ENCODE measurements around the gene PACRG. TPM values are rescaled to one million over a fixed set of nuclear protein-coding genes. Genes with fewer than 3 reads are reported as not detected.

PACRG gene
- total RNA-seq, 1 experiment from 2014 or later: 0.44 TPM

DNA sequence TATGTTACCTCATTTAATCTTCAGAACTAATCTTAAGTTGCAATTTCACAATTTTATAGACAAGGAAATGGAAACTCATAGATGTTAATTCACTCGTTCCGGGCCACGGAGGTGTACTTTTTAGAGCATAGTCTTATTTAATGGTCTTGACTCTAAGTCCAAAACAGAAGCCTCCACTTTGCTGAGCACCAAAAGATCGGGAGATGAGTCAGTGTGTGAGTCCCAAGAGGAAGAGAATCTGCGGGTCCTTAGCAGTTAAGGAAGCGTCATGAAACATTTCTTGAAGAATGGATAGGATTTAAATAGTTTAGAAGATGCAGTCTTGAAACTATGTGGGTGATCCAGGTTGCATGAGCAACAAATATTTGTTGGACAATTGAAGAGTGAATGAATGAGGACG, 454.9 kb downstream of the PACRG start:
- no peak overlapping the region for H3K27ac Mint-ChIP-seq
- H3K9me3 Mint-ChIP-seq: no peaks in the 10 kb centered on the region
- H3K4me3 Mint-ChIP-seq: no peak overlapping the region
- DNase-seq (ENCODE audit: low spot score) (no peak), ATAC-seq (no peak)
- H3K27me3 Mint-ChIP-seq (ENCODE audit: low read depth): no peaks in the 10 kb centered on the region
- ChIA-PET CTCF (interaction anchor here (1.4 kb wide), 1 partner anchor 156 kb away, joined by 4 read pairs; no protein-coding TSS in a partner anchor), POLR2A (no interaction called here)
- no peaks in the 10 kb centered on the region for H3K36me3 Mint-ChIP-seq
- peaks cover 40% of the 10 kb centered on the region for H3K4me1 Mint-ChIP-seq
- TF ChIP-seq CBFB (CRISPR knock-in tag; IDR thresholded peaks at IDR 0.05; ENCODE audit: low read depth) (no peak), JAZF1 (CRISPR knock-in tag; IDR thresholded peaks at IDR 0.05) (no peak), ZMAT4 (CRISPR knock-in tag; IDR thresholded peaks at IDR 0.05) (no peak), ZNF138 (CRISPR knock-in tag; conservative IDR thresholded peaks at IDR 0.05) (no peak), JUN (CRISPR knock-in tag; IDR thresholded peaks at IDR 0.05) (no peak), SMAD4 (CRISPR knock-in tag; IDR thresholded peaks at IDR 0.05) (no peak), CREB1 (CRISPR knock-in tag; IDR thresholded peaks at IDR 0.05) (no peak), MYBL2 (CRISPR knock-in tag; IDR thresholded peaks at IDR 0.05) (no peak), HMGXB4 (CRISPR knock-in tag; IDR thresholded peaks at IDR 0.05) (no peak), TEAD1 (CRISPR knock-in tag; IDR thresholded peaks at IDR 0.05) (no peak)
- TF ChIP-seq, protein P1, sequence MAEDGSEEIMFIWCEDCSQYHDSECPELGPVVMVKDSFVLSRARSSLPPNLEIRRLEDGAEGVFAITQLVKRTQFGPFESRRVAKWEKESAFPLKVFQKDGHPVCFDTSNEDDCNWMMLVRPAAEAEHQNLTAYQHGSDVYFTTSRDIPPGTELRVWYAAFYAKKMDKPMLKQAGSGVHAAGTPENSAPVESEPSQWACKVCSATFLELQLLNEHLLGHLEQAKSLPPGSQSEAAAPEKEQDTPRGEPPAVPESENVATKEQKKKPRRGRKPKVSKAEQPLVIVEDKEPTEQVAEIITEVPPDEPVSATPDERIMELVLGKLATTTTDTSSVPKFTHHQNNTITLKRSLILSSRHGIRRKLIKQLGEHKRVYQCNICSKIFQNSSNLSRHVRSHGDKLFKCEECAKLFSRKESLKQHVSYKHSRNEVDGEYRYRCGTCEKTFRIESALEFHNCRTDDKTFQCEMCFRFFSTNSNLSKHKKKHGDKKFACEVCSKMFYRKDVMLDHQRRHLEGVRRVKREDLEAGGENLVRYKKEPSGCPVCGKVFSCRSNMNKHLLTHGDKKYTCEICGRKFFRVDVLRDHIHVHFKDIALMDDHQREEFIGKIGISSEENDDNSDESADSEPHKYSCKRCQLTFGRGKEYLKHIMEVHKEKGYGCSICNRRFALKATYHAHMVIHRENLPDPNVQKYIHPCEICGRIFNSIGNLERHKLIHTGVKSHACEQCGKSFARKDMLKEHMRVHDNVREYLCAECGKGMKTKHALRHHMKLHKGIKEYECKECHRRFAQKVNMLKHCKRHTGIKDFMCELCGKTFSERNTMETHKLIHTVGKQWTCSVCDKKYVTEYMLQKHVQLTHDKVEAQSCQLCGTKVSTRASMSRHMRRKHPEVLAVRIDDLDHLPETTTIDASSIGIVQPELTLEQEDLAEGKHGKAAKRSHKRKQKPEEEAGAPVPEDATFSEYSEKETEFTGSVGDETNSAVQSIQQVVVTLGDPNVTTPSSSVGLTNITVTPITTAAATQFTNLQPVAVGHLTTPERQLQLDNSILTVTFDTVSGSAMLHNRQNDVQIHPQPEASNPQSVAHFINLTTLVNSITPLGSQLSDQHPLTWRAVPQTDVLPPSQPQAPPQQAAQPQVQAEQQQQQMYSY (CRISPR knock-in tag; IDR thresholded peaks at IDR 0.05): no peak
- TF ChIP-seq, protein P2, sequence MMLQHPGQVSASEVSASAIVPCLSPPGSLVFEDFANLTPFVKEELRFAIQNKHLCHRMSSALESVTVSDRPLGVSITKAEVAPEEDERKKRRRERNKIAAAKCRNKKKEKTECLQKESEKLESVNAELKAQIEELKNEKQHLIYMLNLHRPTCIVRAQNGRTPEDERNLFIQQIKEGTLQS (CRISPR knock-in tag; conservative IDR thresholded peaks at IDR 0.05): no peak
- TF ChIP-seq, protein P3, sequence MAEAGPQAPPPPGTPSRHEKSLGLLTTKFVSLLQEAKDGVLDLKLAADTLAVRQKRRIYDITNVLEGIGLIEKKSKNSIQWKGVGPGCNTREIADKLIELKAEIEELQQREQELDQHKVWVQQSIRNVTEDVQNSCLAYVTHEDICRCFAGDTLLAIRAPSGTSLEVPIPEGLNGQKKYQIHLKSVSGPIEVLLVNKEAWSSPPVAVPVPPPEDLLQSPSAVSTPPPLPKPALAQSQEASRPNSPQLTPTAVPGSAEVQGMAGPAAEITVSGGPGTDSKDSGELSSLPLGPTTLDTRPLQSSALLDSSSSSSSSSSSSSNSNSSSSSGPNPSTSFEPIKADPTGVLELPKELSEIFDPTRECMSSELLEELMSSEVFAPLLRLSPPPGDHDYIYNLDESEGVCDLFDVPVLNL (CRISPR knock-in tag; IDR thresholded peaks at IDR 0.05; ENCODE audit: borderline replicate concordance, low read depth): no peak

- Mint-ChIP-seq H3K27ac (no peak overlapping the region), H3K4me1 (peaks cover 40% of the 10 kb centered on the region), H3K27me3 (ENCODE audit: low read depth) (no peaks in the 10 kb centered on the region), H3K9me3 (no peaks in the 10 kb centered on the region), H3K36me3 (no peaks in the 10 kb centered on the region), H3K4me3 (no peak overlapping the region)
- ChIA-PET CTCF (interaction anchor here (0.9 to 1.0 kb wide), 2 partner anchors 327 to 1743 kb away, joined by 3 read pairs; no protein-coding TSS in a partner anchor), POLR2A (no interaction called here)
- DNase-seq (ENCODE audit: low spot score) (no peak), ATAC-seq (no peak)
- TF ChIP-seq IRF1 (CRISPR knock-in tag; IDR thresholded peaks at IDR 0.05): no peak
- TF ChIP-seq, protein P4, sequence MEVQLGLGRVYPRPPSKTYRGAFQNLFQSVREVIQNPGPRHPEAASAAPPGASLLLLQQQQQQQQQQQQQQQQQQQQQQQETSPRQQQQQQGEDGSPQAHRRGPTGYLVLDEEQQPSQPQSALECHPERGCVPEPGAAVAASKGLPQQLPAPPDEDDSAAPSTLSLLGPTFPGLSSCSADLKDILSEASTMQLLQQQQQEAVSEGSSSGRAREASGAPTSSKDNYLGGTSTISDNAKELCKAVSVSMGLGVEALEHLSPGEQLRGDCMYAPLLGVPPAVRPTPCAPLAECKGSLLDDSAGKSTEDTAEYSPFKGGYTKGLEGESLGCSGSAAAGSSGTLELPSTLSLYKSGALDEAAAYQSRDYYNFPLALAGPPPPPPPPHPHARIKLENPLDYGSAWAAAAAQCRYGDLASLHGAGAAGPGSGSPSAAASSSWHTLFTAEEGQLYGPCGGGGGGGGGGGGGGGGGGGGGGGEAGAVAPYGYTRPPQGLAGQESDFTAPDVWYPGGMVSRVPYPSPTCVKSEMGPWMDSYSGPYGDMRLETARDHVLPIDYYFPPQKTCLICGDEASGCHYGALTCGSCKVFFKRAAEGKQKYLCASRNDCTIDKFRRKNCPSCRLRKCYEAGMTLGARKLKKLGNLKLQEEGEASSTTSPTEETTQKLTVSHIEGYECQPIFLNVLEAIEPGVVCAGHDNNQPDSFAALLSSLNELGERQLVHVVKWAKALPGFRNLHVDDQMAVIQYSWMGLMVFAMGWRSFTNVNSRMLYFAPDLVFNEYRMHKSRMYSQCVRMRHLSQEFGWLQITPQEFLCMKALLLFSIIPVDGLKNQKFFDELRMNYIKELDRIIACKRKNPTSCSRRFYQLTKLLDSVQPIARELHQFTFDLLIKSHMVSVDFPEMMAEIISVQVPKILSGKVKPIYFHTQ (CRISPR knock-in tag; IDR thresholded peaks at IDR 0.05): no peak
- TF ChIP-seq MYBL2 (CRISPR knock-in tag; IDR thresholded peaks at IDR 0.05): no peak
- no peak for TF ChIP-seq PREB (CRISPR knock-in tag; IDR thresholded peaks at IDR 0.05; ENCODE audit: borderline replicate concordance)
- no peak for TF ChIP-seq SMAD3 (CRISPR knock-in tag; IDR thresholded peaks at IDR 0.05; ENCODE audit: borderline replicate concordance)
- no peak for TF ChIP-seq NR1H2 (CRISPR knock-in tag; IDR thresholded peaks at IDR 0.05)
- TF ChIP-seq ZNF121 (CRISPR knock-in tag; IDR thresholded peaks at IDR 0.05): no peak
- no peak for TF ChIP-seq ETV6 (CRISPR knock-in tag; IDR thresholded peaks at IDR 0.05)
- no peak for TF ChIP-seq ELF4 (CRISPR knock-in tag; IDR thresholded peaks at IDR 0.05; ENCODE audit: low read depth)
- TF ChIP-seq, protein P5, sequence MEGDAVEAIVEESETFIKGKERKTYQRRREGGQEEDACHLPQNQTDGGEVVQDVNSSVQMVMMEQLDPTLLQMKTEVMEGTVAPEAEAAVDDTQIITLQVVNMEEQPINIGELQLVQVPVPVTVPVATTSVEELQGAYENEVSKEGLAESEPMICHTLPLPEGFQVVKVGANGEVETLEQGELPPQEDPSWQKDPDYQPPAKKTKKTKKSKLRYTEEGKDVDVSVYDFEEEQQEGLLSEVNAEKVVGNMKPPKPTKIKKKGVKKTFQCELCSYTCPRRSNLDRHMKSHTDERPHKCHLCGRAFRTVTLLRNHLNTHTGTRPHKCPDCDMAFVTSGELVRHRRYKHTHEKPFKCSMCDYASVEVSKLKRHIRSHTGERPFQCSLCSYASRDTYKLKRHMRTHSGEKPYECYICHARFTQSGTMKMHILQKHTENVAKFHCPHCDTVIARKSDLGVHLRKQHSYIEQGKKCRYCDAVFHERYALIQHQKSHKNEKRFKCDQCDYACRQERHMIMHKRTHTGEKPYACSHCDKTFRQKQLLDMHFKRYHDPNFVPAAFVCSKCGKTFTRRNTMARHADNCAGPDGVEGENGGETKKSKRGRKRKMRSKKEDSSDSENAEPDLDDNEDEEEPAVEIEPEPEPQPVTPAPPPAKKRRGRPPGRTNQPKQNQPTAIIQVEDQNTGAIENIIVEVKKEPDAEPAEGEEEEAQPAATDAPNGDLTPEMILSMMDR (IDR thresholded peaks at IDR 0.05): no peak
These were observed 456.0 kb downstream of the PACRG start for GRCh38 chr6:163183806-163184205.
